HG03565 (cell line): ENCODE measurements around the gene CNTNAP4.

ENCODE experiments used
- ATAC-seq: cut with Tn5 transposase; IDR thresholded peaks from one replicate; pipeline ENCODE4 v1.9.1; 2021; ENCODE audit warnings: mild to moderate bottlenecking, moderate library complexity; ENCODE audit not compliant: unreplicated experiment

The CNTNAP4 gene

GRCh38 chr16:76484020-76484419 is 206.8 kb downstream of the CNTNAP4 start:
- ATAC-seq, result no peak

- no peak for ATAC-seq
These were observed 209.5 kb downstream of the CNTNAP4 start for GRCh38 chr16:76486740-76487139.

- no peak for ATAC-seq
These were observed 210.3 kb downstream of the CNTNAP4 start for GRCh38 chr16:76487411-76488064.

GRCh38 chr16:76488065-76488417 is 210.8 kb downstream of the CNTNAP4 start:
- no peak for ATAC-seq

GRCh38 chr16:76490036-76490639 is 212.9 kb downstream of the CNTNAP4 start:
- ATAC-seq, result no peak

GRCh38 chr16:76500006-76500405 is 222.8 kb downstream of the CNTNAP4 start:
- ATAC-seq, result no peak

GRCh38 chr16:76502063-76502462 is 224.9 kb downstream of the CNTNAP4 start:
- no peak for ATAC-seq

GRCh38 chr16:76502555-76502954 is 225.4 kb downstream of the CNTNAP4 start:
- ATAC-seq, result no peak

GRCh38 chr16:76503091-76503490 is 225.9 kb downstream of the CNTNAP4 start:
- ATAC-seq, result no peak

- peak; percentile 56 for ATAC-seq
These were observed 234.0 kb downstream of the CNTNAP4 start for GRCh38 chr16:76511203-76511602.

- ATAC-seq, result no peak
These were observed 241.6 kb downstream of the CNTNAP4 start for GRCh38 chr16:76518781-76519180.

GRCh38 chr16:76524356-76524755 is 247.2 kb downstream of the CNTNAP4 start:
- no peak for ATAC-seq

- ATAC-seq, result no peak
These were observed 247.6 kb downstream of the CNTNAP4 start for GRCh38 chr16:76524769-76525168.

- ATAC-seq, result no peak
These were observed 250.0 kb downstream of the CNTNAP4 start for GRCh38 chr16:76527244-76527643.

GRCh38 chr16:76529120-76529519 is 251.9 kb downstream of the CNTNAP4 start:
- no peak for ATAC-seq

GRCh38 chr16:76531236-76531635 is 254.0 kb downstream of the CNTNAP4 start:
- no peak for ATAC-seq

- ATAC-seq, result no peak
These were observed 255.2 kb downstream of the CNTNAP4 start for GRCh38 chr16:76532188-76532973.

GRCh38 chr16:76539609-76540008 is 262.4 kb downstream of the CNTNAP4 start:
- ATAC-seq, result no peak

- no peak for ATAC-seq
These were observed 263.9 kb downstream of the CNTNAP4 start for GRCh38 chr16:76541070-76541469.

- no peak for ATAC-seq
These were observed 288.3 kb downstream of the CNTNAP4 start for GRCh38 chr16:76565542-76565941.

GRCh38 chr16:76571755-76572154 is 294.6 kb downstream of the CNTNAP4 start:
- no peak for ATAC-seq

- no peak for ATAC-seq
These were observed 296.1 kb downstream of the CNTNAP4 start for GRCh38 chr16:76573281-76573680.
